GM21360 (cell line): ENCODE data around the gene VPS54.

Source experiments
- ATAC-seq: cut with Tn5 transposase; IDR thresholded peaks from one replicate; pipeline ENCODE4 v1.9.1; 2021; ENCODE audit warnings: mild to moderate bottlenecking, moderate library complexity; ENCODE audit not compliant: unreplicated experiment

VPS54 gene

DNA sequence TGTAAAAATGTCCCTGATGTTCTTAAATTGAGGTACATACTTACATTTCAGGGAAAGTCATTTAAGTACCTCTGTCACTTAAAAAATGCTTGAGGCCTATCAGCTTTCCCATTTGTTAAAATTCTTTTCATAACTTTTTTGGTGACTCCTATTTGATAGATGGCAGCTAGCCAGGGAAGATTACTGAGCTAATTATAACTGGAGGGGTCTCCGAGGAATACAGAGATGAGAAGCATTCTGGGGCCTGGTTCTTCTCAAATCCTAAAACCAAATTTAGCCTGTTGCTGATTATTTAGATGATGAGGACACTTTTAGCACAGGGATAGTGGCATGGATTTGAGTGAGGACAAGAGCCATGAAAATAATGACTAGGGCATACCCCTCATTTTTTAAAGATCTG, 172.7 kb downstream of the VPS54 start:
- ATAC-seq, result no peak

DNA sequence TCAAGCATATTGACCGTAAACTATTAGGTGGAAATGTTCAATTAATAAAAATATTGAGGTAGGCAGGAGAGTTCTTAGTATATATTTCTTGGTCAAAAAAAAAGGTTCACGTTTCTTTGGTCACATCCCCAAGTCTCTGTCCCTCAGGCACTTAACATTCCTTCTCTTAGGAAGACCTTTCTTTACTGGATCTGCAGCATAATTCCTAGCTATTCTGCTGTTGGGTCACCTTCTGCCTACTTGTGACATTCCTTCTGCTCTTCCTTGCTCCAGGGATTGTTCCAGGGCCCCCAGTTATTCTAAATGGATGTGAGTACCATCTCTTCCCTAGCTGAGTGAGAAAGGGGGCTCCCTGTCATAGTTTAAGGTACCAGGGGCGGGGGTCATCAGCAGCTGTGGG, 173.4 kb downstream of the VPS54 start:
- ATAC-seq, result no peak

DNA sequence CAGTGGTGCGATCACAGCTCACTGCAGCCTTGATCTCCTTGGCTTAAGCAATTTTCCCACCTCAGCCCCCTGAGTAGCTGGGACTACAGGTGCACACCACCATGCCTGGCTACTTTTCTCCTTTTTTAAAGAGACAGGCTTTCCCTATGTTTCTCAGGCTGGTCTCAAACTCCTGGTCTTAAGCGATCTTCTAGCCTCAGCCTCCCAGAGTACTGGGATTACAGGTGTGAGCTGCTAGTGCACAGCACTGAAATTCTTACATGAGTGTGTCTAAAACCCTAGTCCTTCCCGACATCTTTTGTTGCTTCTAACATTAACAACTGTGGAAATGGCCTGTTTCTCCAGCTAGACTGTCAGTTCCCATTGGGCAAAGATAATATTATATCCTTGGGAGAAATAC, 174.6 kb downstream of the VPS54 start:
- ATAC-seq, result no peak

DNA sequence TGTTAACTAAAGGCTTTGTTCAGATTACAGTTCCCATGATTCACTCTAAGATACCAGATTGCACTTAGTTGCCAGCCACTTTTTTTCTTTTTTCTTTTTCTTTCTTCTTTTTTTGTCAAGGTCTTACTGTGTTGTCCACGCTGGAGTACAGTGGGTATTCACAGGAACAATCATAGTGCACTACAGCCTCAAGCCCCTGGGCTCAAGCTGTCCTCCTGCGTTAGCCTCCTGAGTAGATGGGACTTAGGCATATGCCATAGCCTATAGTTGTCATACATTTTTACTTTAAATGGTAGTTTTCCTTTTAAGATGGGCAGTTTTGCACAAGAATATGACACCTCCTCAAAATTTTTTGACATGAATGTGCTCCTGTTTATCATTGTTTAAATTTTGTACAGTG, 175.4 kb downstream of the VPS54 start:
- no peak for ATAC-seq

DNA sequence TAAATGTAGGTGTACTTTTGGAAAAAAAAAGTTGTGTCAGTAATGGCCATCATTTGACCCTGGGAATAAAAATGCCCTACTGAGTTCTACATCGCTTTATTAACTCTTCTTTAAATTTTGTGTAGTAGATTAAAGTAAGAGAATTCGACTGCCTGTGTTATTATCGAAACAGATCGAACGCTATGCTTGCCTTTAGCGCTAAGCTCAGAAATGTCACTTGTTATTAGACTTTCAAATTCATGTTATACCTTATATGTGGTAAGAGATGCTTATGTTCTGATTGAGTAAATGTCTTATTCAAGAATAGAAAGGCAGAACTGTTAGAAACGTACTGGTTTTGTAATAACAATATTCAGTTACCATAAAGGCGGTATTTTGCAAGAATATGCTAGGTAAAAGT, 176.1 kb downstream of the VPS54 start:
- no peak for ATAC-seq

DNA sequence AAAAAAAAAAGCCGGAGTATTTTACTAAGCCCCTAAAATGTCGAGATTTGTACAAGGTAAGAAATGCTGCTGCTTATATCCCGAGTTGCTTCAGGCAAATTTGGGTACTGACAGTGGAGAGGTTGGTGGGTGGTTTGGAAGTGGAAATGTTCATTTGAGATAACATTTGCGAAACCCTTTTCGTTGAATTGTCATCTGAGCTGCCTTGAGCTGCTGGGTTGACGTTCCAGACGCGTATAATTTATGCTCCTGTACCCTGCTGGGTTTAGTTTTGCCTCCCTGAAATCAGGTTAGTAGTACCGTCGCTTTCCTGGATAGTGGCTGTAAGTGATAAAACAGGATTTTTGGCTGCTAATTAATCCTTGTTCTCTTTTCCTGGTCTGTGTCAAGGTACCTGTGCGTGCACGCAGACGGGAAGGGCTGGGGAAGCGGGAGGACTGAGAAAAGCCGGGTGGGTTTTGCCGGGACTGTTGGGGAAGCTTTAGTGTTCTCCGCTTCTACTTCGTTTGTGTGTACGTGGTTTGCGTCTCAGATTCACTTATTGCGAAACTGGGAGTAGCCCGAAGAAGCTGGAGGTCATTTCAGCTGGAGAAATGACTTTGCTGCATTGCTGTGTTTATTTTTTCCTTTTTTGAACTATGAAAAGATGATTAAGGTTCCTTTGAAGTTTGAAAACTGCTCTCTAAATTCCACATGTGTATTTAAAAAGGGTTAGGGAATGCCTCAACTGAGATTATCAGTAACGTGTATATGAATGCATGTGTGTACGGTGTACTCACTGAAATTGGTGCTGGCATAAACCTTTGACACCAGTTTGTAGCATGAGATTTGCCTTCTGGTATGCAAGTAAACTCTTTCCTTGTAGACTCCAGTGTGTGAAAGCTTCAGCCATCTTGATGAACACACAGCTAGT, 176.8 kb downstream of the VPS54 start:
- ATAC-seq, result no peak
